ENCODE measurements around the gene WWTR1. TPM values are rescaled to one million over a fixed set of nuclear protein-coding genes. Genes with fewer than 3 reads are reported as not detected.

The WWTR1 gene
- total and polyA plus RNA-seq, 2 of the 4 experiments (the other 2 are of a cell fraction), result 38.9 to 65.3 TPM

GRCh38 chr3:149615731-149616221 is 42.0 kb downstream of the WWTR1 start:
- Histone ChIP-seq H3K9me1 (ENCODE audit: insufficient read depth, low read length) (peaks cover 36% of the 10 kb centered on the region), H2BK15ac (ENCODE audit: low read depth, low read length) (no peak overlapping the region), H4K20me1 (ENCODE audit: insufficient read depth, low read length) (peaks cover 56% of the 10 kb centered on the region), H2AFZ (replicated peaks; ENCODE audit: low read length, poor library complexity) (no peak overlapping the region), H3K14ac (replicated peaks; ENCODE audit: low read depth, low read length) (0 out of 2 replicates have a peak overlapping the region, but pooled peaks have one; percentile 8), H3K79me1 (ENCODE audit: low read depth in 1 of 2, low read length in 2 of 2) (peaks cover 54 to 91% of the 10 kb centered on the region in 2 experiments), H2AK9ac (replicated peaks; ENCODE audit: low read depth, low read length, poor library complexity) (no peak overlapping the region), H3K9me3 (ENCODE audit: control insufficient read depth, insufficient read depth, low read length) (no peaks in the 10 kb centered on the region), H3K27me3 (ENCODE audit: control insufficient read depth, insufficient read depth, low read length) (no peaks in the 10 kb centered on the region), H4K5ac (ENCODE audit: low read depth, low read length) (no peak overlapping the region; the same call in 1 of the 2 replicates), H3K18ac (ENCODE audit: low read depth, low read length) (peak overlapping the region; percentile 21; the same call in 1 of the 2 replicates), H3K4me2 (ENCODE audit: low read depth, low read length) (peak overlapping the region; percentile 44; the same call in 1 of the 2 replicates), H3K27ac (ENCODE audit: insufficient read depth, low read length) (no peak overlapping the region; the same call in 1 of the 2 replicates), H3K36me3 (ENCODE audit: control insufficient read depth, insufficient read depth, low read length) (peaks cover 3% of the 10 kb centered on the region; the same call in 1 of the 2 replicates), H4K8ac (ENCODE audit: low read depth in 2 of 2, low read length in 2 of 2) (peak overlapping the region in 1 of 2 experiments; percentile 32; a peak in 1 of 4 replicates), H2BK20ac (ENCODE audit: low read depth, low read length) (no peak overlapping the region), H3K56ac (ENCODE audit: extremely low read depth, insufficient read depth, low read length) (no peak overlapping the region), H4K91ac (ENCODE audit: insufficient read depth, low read depth, low read length) (no peak overlapping the region), H3K4me3 (ENCODE audit: insufficient read depth, low read depth, low read length) (no peak overlapping the region), H2AK5ac (ENCODE audit: low read depth, low read length) (no peak overlapping the region), H3K4me1 (ENCODE audit: control insufficient read depth, insufficient read depth, low read length) (peaks cover 24% of the 10 kb centered on the region), H3K4ac (ENCODE audit: low read depth, low read length) (0 out of 2 replicates have a peak overlapping the region, but pooled peaks have one; percentile 3), H3K9ac (ENCODE audit: low read depth, low read length) (no peak overlapping the region), H2BK5ac (ENCODE audit: low read depth, low read length, poor library complexity, severe bottlenecking) (peak overlapping the region; percentile 0), H2BK120ac (ENCODE audit: low read depth, low read length) (no peak overlapping the region), H3K23ac (ENCODE audit: low read depth, low read length) (no peak overlapping the region)
- ChIA-PET POLR2A (ENCODE audit: unreplicated experiment) (interaction anchor here (0.8 kb wide), 1 partner anchor 23 kb away, joined by 3 read pairs; no protein-coding TSS in a partner anchor), CTCF (interaction anchor here (1.3 kb wide), 1 partner anchor 89 kb away, joined by 3 read pairs; no protein-coding TSS in a partner anchor)
- dilution Hi-C loops (cut with HindIII; ENCODE audit: low sequenced_read_pairs, unreplicated experiment), result no loop called here
- BruUV-seq (replicated peaks), result no TSS peak
- in situ Hi-C loops (cut with MboI; ENCODE audit: low sequenced_read_pairs), result no loop called here
- DNase-seq, result peak; percentile 42
- TF ChIP-seq BHLHE40 (IDR thresholded peaks at IDR 0.05; ENCODE audit: low read depth, low read length), result 0 out of 2 replicates have a peak, but pooled peaks have one; percentile 10
- no peak for TF ChIP-seq RCOR1 (IDR thresholded peaks at IDR 0.05; ENCODE audit: insufficient replicate concordance, low read length)
- no peak for TF ChIP-seq RFX5 (IDR thresholded peaks at IDR 0.05; ENCODE audit: low read depth, low read length)
- intact Hi-C loops (cut with micrococcal nuclease), result no loop called here
- ATAC-seq (ENCODE audit: low read depth), result peak; percentile 21; the same call in 1 of the 2 replicates
- 57% methylated on average over 2 of the region's 6 CpGs; no CpG with 5 or more reads in 1 of the 2 experiments for WGBS, 2 experiments (ENCODE audit: extremely low coverage in 2 of 2, insufficient read length in 1 of 2)

Measured in IMR-90 (cell line).